B cell (primary cell): ENCODE measurements around the gene RELB. TPM values are rescaled to one million over a fixed set of nuclear protein-coding genes. Genes with fewer than 3 reads are reported as not detected.
A peak's percentile ranks its signal among the peaks of the same experiment; 100 is the strongest.

ENCODE experiments used
- ATAC-seq: fragments of 200-7000 bp; cut with Tn5 transposase; one replicate; pipeline ENCODE4 v1.10.0; 2021; ENCODE audit warnings: low read depth, mild to moderate bottlenecking, moderate number of reproducible peaks, moderate library complexity
- CTCF ChIA-PET: fragments of 350-600 bp; sonication (Branson Sonifier 250); formaldehyde crosslinking; loops from one replicate; lab custom pipeline; 2021; ENCODE audit warnings: antibody characterized with exemption, inconsistent platforms; lab: Charles Lee
- POLR2A ChIA-PET: fragments of 350-600 bp; sonication (Branson Sonifier 250); formaldehyde crosslinking; loops from one replicate; lab custom pipeline; 2021; ENCODE audit warnings: antibody characterized with exemption; lab: Charles Lee
- DNase-seq: peaks from one replicate; pipeline ENCODE4 v3.0.0; 2013
- H2AFZ ChIP-seq: 2 replicates; pipeline ENCODE4 v1.6.1; 2012; ENCODE audit warnings: mild to moderate bottlenecking, low read depth, low read length; ENCODE audit not compliant: insufficient read depth, poor library complexity, severe bottlenecking
- H3K27ac ChIP-seq, 2 donors: 1 replicate in 1 of 2; 2 replicates in 1 of 2; pipeline ENCODE4 v1.5.1; 2012 to 2013; ENCODE audit warnings: low read length in 2 of 2, mild to moderate bottlenecking in 2 of 2, moderate library complexity in 1 of 2
- H3K27me3 ChIP-seq, 4 experiments: fragments of 200-600 bp in 1 of 4; sonication (generic) in 1 of 4; replicated peaks in 1 of 4; 1 replicate in 2 of 4; 2 replicates in 2 of 4; pipeline versions ENCODE4 v1.6.1 to v1.7.0; 2013 to 2016; ENCODE audit warnings: low read length in 3 of 4, mild to moderate bottlenecking in 2 of 4, mixed read lengths in 1 of 4, moderate library complexity in 1 of 4; ENCODE audit not compliant: insufficient read depth in 4 of 4, control insufficient read depth in 3 of 4; ENCODE audit errors: control extremely low read depth in 1 of 4
- H3K36me3 ChIP-seq, 2 experiments: replicated peaks in 1 of 2; 1 replicate in 1 of 2; 2 replicates in 1 of 2; pipeline versions ENCODE4 v1.6.1 to v1.7.1; 2013; ENCODE audit warnings: low read length in 1 of 2; ENCODE audit not compliant: insufficient read depth in 2 of 2, control insufficient read depth in 1 of 2; ENCODE audit errors: control extremely low read depth in 1 of 2, extremely low read depth in 1 of 2
- H3K4me1 ChIP-seq, 2 donors: fragments of 200-600 bp in 1 of 2; sonication (generic) in 1 of 2; 1 replicate in 1 of 2; 2 replicates in 1 of 2; pipeline versions ENCODE4 v1.5.1 to v1.6.1; 2013 to 2017; ENCODE audit warnings: low read length in 2 of 2; ENCODE audit not compliant: control insufficient read depth in 2 of 2, insufficient read depth in 2 of 2
- H3K4me2 ChIP-seq: replicated peaks from 2 replicates; pipeline ENCODE3; 2012; ENCODE audit warnings: mild to moderate bottlenecking, low read depth, low read length; ENCODE audit not compliant: poor library complexity, severe bottlenecking
- H3K4me3 ChIP-seq, 5 experiments: fragments of 200-600 bp in 1 of 5; sonication (generic) in 1 of 5; 1 replicate in 3 of 5; 2 replicates in 2 of 5; pipeline versions ENCODE4 v1.5.1 to v1.7.0; 2011 to 2016; ENCODE audit warnings: low read length in 4 of 5, mild to moderate bottlenecking in 4 of 5, low read depth in 2 of 5, control low read depth in 1 of 5, moderate library complexity in 1 of 5; ENCODE audit not compliant: insufficient read depth in 1 of 5; ENCODE audit errors: control extremely low read depth in 1 of 5, extremely low read depth in 1 of 5
- H3K79me2 ChIP-seq: fragments of 200-600 bp; sonication (generic); one replicate; pipeline ENCODE4 v1.6.0; 2016; ENCODE audit warnings: low read length; ENCODE audit not compliant: control insufficient read depth, insufficient read depth
- H3K9ac ChIP-seq: fragments of 200-600 bp; sonication (generic); 2 replicates; pipeline ENCODE4 v1.6.1; 2017; ENCODE audit warnings: mild to moderate bottlenecking, low read length, moderate library complexity
- H3K9me3 ChIP-seq, 3 donors: one replicate each; pipeline versions ENCODE4 v1.6.1 to v1.7.1; 2013; ENCODE audit warnings: low read length in 2 of 3; ENCODE audit not compliant: control insufficient read depth in 2 of 3, insufficient read depth in 1 of 3; ENCODE audit errors: control extremely low read depth in 1 of 3
- H4K20me1 ChIP-seq: 2 replicates; pipeline ENCODE4 v1.6.0; 2012; ENCODE audit warnings: mild to moderate bottlenecking, low read length; ENCODE audit not compliant: insufficient read depth, control insufficient read depth, poor library complexity, severe bottlenecking
- H3K27ac Mint-ChIP-seq: one replicate; pipeline ENCODE4 v1.8.0; 2021; ENCODE audit warnings: mixed read lengths
- H3K27me3 Mint-ChIP-seq: one replicate; pipeline ENCODE4 v1.8.0; 2021; ENCODE audit warnings: mixed read lengths
- H3K4me1 Mint-ChIP-seq: one replicate; pipeline ENCODE4 v1.8.0; 2021; ENCODE audit warnings: mixed read lengths
- H3K4me3 Mint-ChIP-seq: one replicate; pipeline ENCODE4 v1.8.0; 2021; ENCODE audit warnings: mixed read lengths
- H3K9me3 Mint-ChIP-seq: one replicate; pipeline ENCODE4 v1.8.0; 2022; ENCODE audit warnings: mixed read lengths; ENCODE audit not compliant: insufficient read depth
- CTCF ChIP-seq: fragments of 200-600 bp; IDR thresholded peaks from one replicate; pipeline ENCODE4 v1.8.0; 2022; ENCODE audit warnings: antibody characterized with exemption, mild to moderate bottlenecking
- EZH2 ChIP-seq: IDR thresholded peaks from 2 replicates; pipeline ENCODE4 v1.6.1; 2012; ENCODE audit warnings: borderline replicate concordance, low read depth, mild to moderate bottlenecking, moderate library complexity, low read length; ENCODE audit not compliant: insufficient read depth, poor library complexity, severe bottlenecking
- WGBS: methylation state at CpG from one replicate; pipeline ENCODE4 v1.1.5; 2013; ENCODE audit warnings: missing lambda C conversion rate; ENCODE audit not compliant: insufficient coverage; 5-methylcytosine and 5-hydroxymethylcytosine counted together
- intact Hi-C: fragments of 100-400 bp; cut with micrococcal nuclease; formaldehyde crosslinking; loops from one replicate; pipeline ENCODE4 v1.10.0; 2022
- polyA plus RNA-seq: library from polyadenylated mRNA; depleted of rRNA; stranded (reverse); fragments of >200 nt; gene quantifications from 2 replicates; pipeline ENCODE4 v1.2.3, GENCODE V29; 2012
- total RNA-seq, 2 donors: library from RNA; stranded (reverse); fragments of 120-200 nt in 1 of 2; gene quantifications; 1 replicate in 1 of 2; 2 replicates in 1 of 2; pipeline versions ENCODE4 v1.2.3 to v1.2.4, GENCODE V29; 2013 to 2022

Gene RELB
- total and polyA plus RNA-seq, 2 donors (not counting 1 experiment from before 2014, with no cell fraction given): 63.8 to 106 TPM

GRCh38 chr19:45049073-45049736 lies 47.9 kb downstream of the RELB start:
- intact Hi-C loops: no loop called here
- H3K9me3 Mint-ChIP-seq: no peaks in the 10 kb centered on the region
- no peaks in the 10 kb centered on the region for H3K9me3 ChIP-seq
- POLR2A ChIA-PET: interaction anchor here (0.7 to 1.4 kb wide), 3 partner anchors 10 to 47 kb away, joined by 3 to 6 read pairs (median 3); partner anchors contain the start of gene CLASRP
- peak overlapping the region; percentile 61 to 78 for H3K27ac ChIP-seq
- no peak overlapping the region for H3K4me3 ChIP-seq
- no peaks in the 10 kb centered on the region for H3K27me3 Mint-ChIP-seq
- no peak overlapping the region for H2AFZ ChIP-seq
- H3K9ac ChIP-seq: no peak overlapping the region
- peak overlapping the region; percentile 96 for H3K27ac Mint-ChIP-seq
- H3K4me1 ChIP-seq: peaks cover 74 to 88% of the 10 kb centered on the region in 2 donors
- peaks cover 76% of the 10 kb centered on the region for H3K4me1 Mint-ChIP-seq
- peaks cover 12% of the 10 kb centered on the region for H4K20me1 ChIP-seq
- WGBS: 96% methylated on average over 8 of the region's 8 CpGs
- H3K27me3 ChIP-seq: no peaks in the 10 kb centered on the region
- H3K36me3 ChIP-seq: peaks cover 0 to 49% of the 10 kb centered on the region in 2 experiments
- ATAC-seq (no peak), DNase-seq (no peak)
- CTCF ChIA-PET: interaction anchor here (0.6 to 4.1 kb wide), 7 partner anchors 9 to 97 kb away, joined by 3 to 24 read pairs (median 6); partner anchors contain the start of gene CLASRP
- no peak for TF ChIP-seq CTCF
- TF ChIP-seq EZH2: no peak
- peak overlapping the region; percentile 37 for H3K4me2 ChIP-seq
- H3K79me2 ChIP-seq: peaks cover 87% of the 10 kb centered on the region
- H3K4me3 Mint-ChIP-seq: peak overlapping the region; percentile 8

GRCh38 chr19:45050036-45050435 lies 48.8 kb downstream of the RELB start:
- Histone ChIP-seq H3K4me1 (peaks cover 74 to 94% of the 10 kb centered on the region in 2 donors), H2AFZ (no peak overlapping the region), H3K79me2 (peaks cover 87% of the 10 kb centered on the region), H3K36me3 (peaks cover 1 to 49% of the 10 kb centered on the region in 2 experiments), H3K9me3 (no peaks in the 10 kb centered on the region), H3K9ac (no peak overlapping the region), H3K4me3 (no peak overlapping the region), H4K20me1 (peaks cover 15% of the 10 kb centered on the region), H3K4me2 (peak overlapping the region; percentile 37), H3K27ac (peak overlapping the region; percentile 61 to 78), H3K27me3 (no peaks in the 10 kb centered on the region)
- Mint-ChIP-seq H3K9me3 (no peaks in the 10 kb centered on the region), H3K4me3 (peak overlapping the region; percentile 8), H3K4me1 (peaks cover 77% of the 10 kb centered on the region), H3K27me3 (no peaks in the 10 kb centered on the region), H3K27ac (peak overlapping the region; percentile 96)
- TF ChIP-seq EZH2: no peak
- TF ChIP-seq CTCF: no peak
- CTCF ChIA-PET: interaction anchor here (1.2 to 4.1 kb wide), 6 partner anchors 8 to 98 kb away, joined by 3 to 24 read pairs (median 6); partner anchors contain the start of gene CLASRP
- POLR2A ChIA-PET: interaction anchor here (1.2 to 1.4 kb wide), 2 partner anchors 11 to 48 kb away, joined by 3 to 6 read pairs; partner anchors contain the start of gene CLASRP
- ATAC-seq (no peak), DNase-seq (no peak)
- intact Hi-C loops: no loop called here
- WGBS: 100% methylated on average over 4 of the region's 6 CpGs
